Natural killer cell (primary cell): Measurements from ENCODE around the gene RAPGEF3. TPM values are rescaled to one million over a fixed set of nuclear protein-coding genes. Genes with fewer than 3 reads are reported as not detected.

Experiments used
- ATAC-seq, 3 donors: fragments of 150-1000 bp in 2 of 3; fragments of 200-7000 bp in 1 of 3; cut with Tn5 transposase; 1 replicate in 1 of 3; 2 replicates in 2 of 3; pipeline ENCODE4 v1.10.0; 2021; ENCODE audit warnings: mild to moderate bottlenecking in 2 of 3, moderate library complexity in 2 of 3
- DNase-seq, 2 donors: peaks; one replicate each; pipeline versions ENCODE4 v3.0.0 to v3.0.0-alpha.2; 2013 to 2021; ENCODE audit warnings: mixed read lengths in 1 of 2
- H3K27ac ChIP-seq: one replicate; pipeline ENCODE4 v1.5.1; 2013; ENCODE audit warnings: mild to moderate bottlenecking, low read length
- H3K27me3 ChIP-seq: one replicate; pipeline ENCODE4 v1.6.1; 2013; ENCODE audit warnings: low read length; ENCODE audit not compliant: control insufficient read depth, insufficient read depth
- H3K36me3 ChIP-seq: one replicate; pipeline ENCODE4 v1.6.1; 2013; ENCODE audit warnings: low read length; ENCODE audit not compliant: control insufficient read depth, insufficient read depth
- H3K4me1 ChIP-seq: one replicate; pipeline ENCODE4 v1.6.1; 2013; ENCODE audit warnings: low read length; ENCODE audit not compliant: control insufficient read depth, insufficient read depth
- H3K4me3 ChIP-seq: one replicate; pipeline ENCODE4 v1.5.1; 2013; ENCODE audit warnings: low read length
- H3K9me3 ChIP-seq: one replicate; pipeline ENCODE4 v1.6.1; 2013; ENCODE audit warnings: low read length; ENCODE audit not compliant: control insufficient read depth, insufficient read depth
- H3K27ac Mint-ChIP-seq, 2 donors: one replicate each; pipeline ENCODE4 v1.8.0; 2022; ENCODE audit warnings: mild to moderate bottlenecking in 2 of 2, mixed read lengths in 2 of 2, moderate library complexity in 1 of 2
- H3K27me3 Mint-ChIP-seq, 2 donors: one replicate each; pipeline ENCODE4 v1.8.0; 2022; ENCODE audit warnings: low read depth in 2 of 2, mixed read lengths in 2 of 2
- H3K36me3 Mint-ChIP-seq: one replicate; pipeline ENCODE4 v1.8.0; 2022; ENCODE audit warnings: mixed read lengths
- H3K4me1 Mint-ChIP-seq, 2 donors: one replicate each; pipeline ENCODE4 v1.8.0; 2022; ENCODE audit warnings: mixed read lengths in 2 of 2
- H3K4me3 Mint-ChIP-seq: one replicate; pipeline ENCODE4 v1.8.0; 2022; ENCODE audit warnings: mild to moderate bottlenecking, moderate library complexity, mixed read lengths
- H3K9me3 Mint-ChIP-seq, 2 donors: one replicate each; pipeline ENCODE4 v1.8.0; 2022; ENCODE audit warnings: mixed read lengths in 2 of 2
- WGBS: methylation state at CpG from one replicate; pipeline ENCODE4 v1.1.7; 2013; ENCODE audit warnings: missing lambda C conversion rate; ENCODE audit not compliant: insufficient coverage; 5-methylcytosine and 5-hydroxymethylcytosine counted together
- intact Hi-C: fragments of 100-400 bp; cut with micrococcal nuclease; formaldehyde crosslinking; loops from one replicate; pipeline ENCODE4 v1.14.2; 2022
- total RNA-seq, 4 donors: library from RNA; stranded (reverse); fragments of 120-200 nt in 1 of 4; gene quantifications; one replicate each; pipeline versions ENCODE4 v1.2.3 to v1.2.4, GENCODE V29; 2013 to 2022
- TF ChIP-seq, protein P1 (sequence below): fragments of 200-600 bp; IDR thresholded peaks from one replicate; pipeline ENCODE4 v1.8.0; 2022; ENCODE audit warnings: antibody characterized with exemption

The RAPGEF3 gene
- total RNA-seq, 3 donors from 2014 or later (not counting 1 experiment from before 2014, with no cell fraction given), result 0.23 to 0.73 (median 0.49) TPM

DNA sequence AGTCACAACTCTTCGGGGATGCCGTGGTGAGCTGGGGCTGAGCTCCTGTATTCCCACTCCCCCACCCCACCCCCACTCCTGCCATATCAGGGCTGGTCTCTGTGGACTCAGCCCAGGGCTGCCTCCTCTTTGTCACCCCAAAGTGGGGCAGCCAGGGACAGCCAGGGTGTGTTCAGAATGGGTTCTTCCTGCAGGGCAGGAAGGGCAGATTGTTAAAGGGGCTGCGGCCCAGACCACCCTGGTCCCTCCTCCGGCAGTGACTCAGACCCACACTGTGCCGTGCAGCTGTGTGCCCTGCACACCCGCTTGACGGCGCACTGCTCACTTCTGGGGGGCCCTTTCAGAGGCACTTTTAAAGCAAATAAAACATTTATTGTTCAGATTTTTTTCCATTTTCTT lies 23.7 kb upstream of the RAPGEF3 start:
- no peaks in the 10 kb centered on the region for H3K27me3 Mint-ChIP-seq
- H3K27ac Mint-ChIP-seq, result peak overlapping the region; percentile 75 to 81
- no peaks in the 10 kb centered on the region for H3K9me3 ChIP-seq
- no peaks in the 10 kb centered on the region for H3K27me3 ChIP-seq
- intact Hi-C loops, result no loop called here
- ATAC-seq, result no peak
- no peak overlapping the region for H3K4me3 Mint-ChIP-seq
- peaks cover 7 to 27% of the 10 kb centered on the region in 2 donors for H3K4me1 Mint-ChIP-seq
- no peak overlapping the region for H3K27ac ChIP-seq
- TF ChIP-seq, protein P1, sequence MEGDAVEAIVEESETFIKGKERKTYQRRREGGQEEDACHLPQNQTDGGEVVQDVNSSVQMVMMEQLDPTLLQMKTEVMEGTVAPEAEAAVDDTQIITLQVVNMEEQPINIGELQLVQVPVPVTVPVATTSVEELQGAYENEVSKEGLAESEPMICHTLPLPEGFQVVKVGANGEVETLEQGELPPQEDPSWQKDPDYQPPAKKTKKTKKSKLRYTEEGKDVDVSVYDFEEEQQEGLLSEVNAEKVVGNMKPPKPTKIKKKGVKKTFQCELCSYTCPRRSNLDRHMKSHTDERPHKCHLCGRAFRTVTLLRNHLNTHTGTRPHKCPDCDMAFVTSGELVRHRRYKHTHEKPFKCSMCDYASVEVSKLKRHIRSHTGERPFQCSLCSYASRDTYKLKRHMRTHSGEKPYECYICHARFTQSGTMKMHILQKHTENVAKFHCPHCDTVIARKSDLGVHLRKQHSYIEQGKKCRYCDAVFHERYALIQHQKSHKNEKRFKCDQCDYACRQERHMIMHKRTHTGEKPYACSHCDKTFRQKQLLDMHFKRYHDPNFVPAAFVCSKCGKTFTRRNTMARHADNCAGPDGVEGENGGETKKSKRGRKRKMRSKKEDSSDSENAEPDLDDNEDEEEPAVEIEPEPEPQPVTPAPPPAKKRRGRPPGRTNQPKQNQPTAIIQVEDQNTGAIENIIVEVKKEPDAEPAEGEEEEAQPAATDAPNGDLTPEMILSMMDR, result no peak
- H3K36me3 Mint-ChIP-seq, result no peaks in the 10 kb centered on the region
- no peaks in the 10 kb centered on the region for H3K9me3 Mint-ChIP-seq
- peaks cover 15% of the 10 kb centered on the region for H3K4me1 ChIP-seq
- WGBS, result 75% methylated on average over 8 of the region's 8 CpGs
- no peak overlapping the region for H3K4me3 ChIP-seq
- DNase-seq, result no peak
- H3K36me3 ChIP-seq, result peaks cover 51% of the 10 kb centered on the region

DNA sequence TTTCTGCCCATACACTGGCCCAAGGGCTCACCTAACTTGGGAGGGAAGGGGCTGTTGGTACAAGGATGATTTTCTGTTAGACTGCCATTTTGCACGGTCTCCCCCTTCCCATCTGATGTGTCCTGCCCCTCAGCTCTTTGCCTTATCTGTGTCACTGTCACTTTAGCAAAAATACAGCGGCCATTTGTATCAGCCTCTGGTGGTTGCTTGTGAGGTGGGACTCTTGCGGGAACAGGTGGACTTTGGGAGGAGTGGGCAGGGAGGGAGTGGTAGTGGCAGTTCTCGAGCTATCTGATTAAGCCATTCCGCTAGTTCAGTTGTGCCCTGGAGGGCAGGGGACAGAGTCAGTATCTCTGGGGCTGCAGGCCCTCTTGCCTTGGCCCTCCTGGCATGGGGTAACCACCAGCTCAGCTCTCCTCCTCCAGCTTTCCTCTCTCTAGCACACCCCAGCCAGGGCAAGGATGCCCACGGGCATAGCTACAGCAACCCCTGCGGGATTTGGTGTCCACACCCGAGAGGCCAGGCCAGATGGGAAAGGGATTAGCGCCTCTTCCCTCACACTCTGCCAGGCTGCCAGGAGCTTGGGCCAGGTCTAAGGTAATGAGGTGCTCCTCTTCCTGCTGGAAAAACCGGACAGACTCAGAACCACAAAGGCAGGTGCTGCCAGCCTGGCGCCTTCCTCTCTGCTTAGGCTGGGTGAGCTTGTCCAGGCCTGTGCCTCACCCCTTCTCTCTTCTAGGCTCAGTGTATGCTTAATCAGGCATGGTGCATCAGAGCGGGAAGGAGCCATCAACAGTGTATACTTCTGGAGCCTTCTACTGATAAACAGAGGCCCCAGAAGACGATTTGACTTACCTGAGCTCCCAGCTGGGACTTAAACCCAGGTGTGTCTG lies 23.0 kb upstream of the RAPGEF3 start:
- no peak overlapping the region for H3K4me3 Mint-ChIP-seq
- peaks cover 7 to 28% of the 10 kb centered on the region in 2 donors for H3K4me1 Mint-ChIP-seq
- H3K36me3 ChIP-seq, result peaks cover 45% of the 10 kb centered on the region
- H3K4me1 ChIP-seq, result peaks cover 21% of the 10 kb centered on the region
- no peaks in the 10 kb centered on the region for H3K9me3 Mint-ChIP-seq
- DNase-seq, result no peak
- 93% methylated on average over 13 of the region's 13 CpGs for WGBS
- H3K36me3 Mint-ChIP-seq, result no peaks in the 10 kb centered on the region
- no peak overlapping the region for H3K4me3 ChIP-seq
- H3K27me3 Mint-ChIP-seq, result no peaks in the 10 kb centered on the region
- no peak for ATAC-seq
- no peak overlapping the region for H3K27ac ChIP-seq
- intact Hi-C loops, result no loop called here
- H3K27me3 ChIP-seq, result no peaks in the 10 kb centered on the region
- H3K27ac Mint-ChIP-seq, result peak overlapping the region; percentile 75 to 81
- TF ChIP-seq, protein P1, result no peak
- H3K9me3 ChIP-seq, result no peaks in the 10 kb centered on the region

DNA sequence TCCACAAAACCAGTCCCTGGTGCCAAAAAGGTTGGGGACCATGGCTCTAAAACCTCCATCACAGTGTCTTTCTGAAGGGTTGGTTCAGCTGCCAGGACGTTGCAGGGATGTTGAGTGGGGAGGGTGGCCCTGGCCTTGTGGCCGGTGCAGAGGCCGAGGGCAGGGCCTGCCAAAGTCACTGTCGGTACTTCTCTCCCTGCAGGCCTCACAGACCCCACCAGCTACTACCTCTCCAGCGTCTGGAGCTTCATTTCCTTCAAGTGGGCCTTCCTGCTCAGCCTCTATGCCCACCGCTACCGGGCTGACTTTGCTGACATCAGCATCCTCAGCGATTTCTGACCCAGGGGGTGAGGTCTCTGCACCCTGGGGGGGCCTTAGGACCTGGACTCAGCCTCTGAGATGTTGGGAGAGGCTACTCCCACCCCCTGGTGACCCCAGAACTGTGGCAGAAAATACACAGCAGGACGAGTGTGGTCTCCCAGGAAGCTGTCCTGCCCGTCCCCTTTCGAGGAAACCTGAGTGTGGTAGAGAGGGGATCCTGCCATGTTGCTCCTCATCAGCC lies 21.3 kb upstream of the RAPGEF3 start:
- DNase-seq (no peak), ATAC-seq (no peak)
- no peak overlapping the region for H3K4me3 ChIP-seq
- Mint-ChIP-seq H3K4me3 (no peak overlapping the region), H3K27ac (no peak overlapping the region), H3K9me3 (no peaks in the 10 kb centered on the region), H3K36me3 (no peaks in the 10 kb centered on the region), H3K27me3 (peaks cover 0 to 4% of the 10 kb centered on the region in 2 donors), H3K4me1 (peaks cover 7 to 33% of the 10 kb centered on the region in 2 donors)
- H3K36me3 ChIP-seq, result peaks cover 28% of the 10 kb centered on the region
- H3K4me1 ChIP-seq, result peaks cover 31% of the 10 kb centered on the region
- H3K27ac ChIP-seq, result no peak overlapping the region
- H3K27me3 ChIP-seq, result no peaks in the 10 kb centered on the region
- 79% methylated on average over 10 of the region's 11 CpGs for WGBS
- intact Hi-C loops, result loop anchor here (1.0 kb wide), 4 partner anchors 38 to 129 kb away; no protein-coding TSS in a partner anchor
- no peaks in the 10 kb centered on the region for H3K9me3 ChIP-seq
- TF ChIP-seq, protein P1, result no peak
